ENCODE measurements around the gene SFSWAP.
"Not testable (repeated sequence)": the region's sequence is repeated elsewhere in the genome, so short reads cannot be mapped to it uniquely, and the experiment has no call there.

Gene SFSWAP

DNA sequence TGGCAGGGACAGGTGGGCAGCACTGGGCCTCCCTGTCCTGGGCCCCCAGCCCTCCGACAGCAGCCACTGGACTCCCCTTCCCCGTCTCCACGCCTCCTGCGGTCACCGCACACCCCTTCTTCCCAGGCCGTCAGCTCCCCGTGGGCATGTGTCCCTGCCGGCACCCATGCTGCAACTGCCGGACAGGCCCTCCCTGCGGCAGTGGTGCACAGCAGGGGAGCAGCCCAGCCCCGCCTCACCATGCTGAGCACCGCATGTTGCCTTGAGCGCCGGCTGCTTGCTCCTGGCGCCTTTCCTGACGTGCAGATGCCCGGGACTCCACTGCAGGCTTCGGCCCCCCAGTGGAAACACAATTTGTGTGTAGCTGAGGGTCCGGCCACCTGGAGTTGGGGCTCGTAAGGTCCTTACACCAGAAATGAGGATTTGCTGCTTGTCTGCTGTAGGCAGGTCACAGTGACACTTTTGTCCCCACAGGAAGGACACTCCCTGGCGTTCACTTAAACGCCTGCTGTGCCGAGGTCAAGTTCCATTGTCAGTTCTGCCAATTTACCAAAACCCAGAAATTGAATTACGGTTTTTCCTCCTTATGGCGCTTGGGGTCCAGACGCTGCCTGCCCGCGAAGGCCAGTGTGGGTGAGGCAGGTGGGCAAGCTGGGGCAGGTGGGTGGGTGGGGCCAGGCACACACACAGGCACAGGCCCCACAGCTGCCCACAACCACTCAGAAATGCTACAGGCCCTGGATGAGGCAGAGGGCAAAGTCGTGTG lies 89.1 kb downstream of the SFSWAP start:
- FAIRE-seq (no peak), DNase-seq (ENCODE audit: extremely low spot score, insufficient read length, low read depth) (no peak)

DNA sequence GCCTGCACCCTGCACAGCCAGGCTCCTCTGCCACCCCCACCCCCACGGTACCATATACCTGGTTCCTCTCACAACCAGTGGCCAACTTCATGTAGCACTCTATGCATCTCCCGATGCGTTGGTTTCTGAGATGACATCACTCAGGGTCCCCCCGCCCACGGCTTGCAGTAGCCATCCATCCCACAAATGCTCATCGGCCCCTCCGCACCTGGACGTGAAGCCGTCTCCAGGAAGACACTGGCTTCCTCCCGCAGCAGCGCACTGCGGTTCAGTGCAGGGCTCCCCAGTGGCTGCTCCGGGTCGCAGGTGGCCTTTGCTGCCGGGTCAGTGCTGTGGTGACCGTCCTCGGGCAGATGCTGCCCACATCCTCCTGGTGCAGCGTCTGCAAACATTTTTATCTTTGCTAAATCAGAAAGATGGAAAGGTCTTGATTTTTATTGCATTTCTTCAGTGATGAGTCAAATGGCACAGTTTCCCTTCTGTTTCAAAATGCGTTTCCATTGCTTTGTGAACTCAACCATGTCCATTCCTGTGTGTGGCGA lies 89.8 kb downstream of the SFSWAP start:
- DNase-seq (ENCODE audit: extremely low spot score, insufficient read length, low read depth) (no peak), FAIRE-seq (no peak)

DNA sequence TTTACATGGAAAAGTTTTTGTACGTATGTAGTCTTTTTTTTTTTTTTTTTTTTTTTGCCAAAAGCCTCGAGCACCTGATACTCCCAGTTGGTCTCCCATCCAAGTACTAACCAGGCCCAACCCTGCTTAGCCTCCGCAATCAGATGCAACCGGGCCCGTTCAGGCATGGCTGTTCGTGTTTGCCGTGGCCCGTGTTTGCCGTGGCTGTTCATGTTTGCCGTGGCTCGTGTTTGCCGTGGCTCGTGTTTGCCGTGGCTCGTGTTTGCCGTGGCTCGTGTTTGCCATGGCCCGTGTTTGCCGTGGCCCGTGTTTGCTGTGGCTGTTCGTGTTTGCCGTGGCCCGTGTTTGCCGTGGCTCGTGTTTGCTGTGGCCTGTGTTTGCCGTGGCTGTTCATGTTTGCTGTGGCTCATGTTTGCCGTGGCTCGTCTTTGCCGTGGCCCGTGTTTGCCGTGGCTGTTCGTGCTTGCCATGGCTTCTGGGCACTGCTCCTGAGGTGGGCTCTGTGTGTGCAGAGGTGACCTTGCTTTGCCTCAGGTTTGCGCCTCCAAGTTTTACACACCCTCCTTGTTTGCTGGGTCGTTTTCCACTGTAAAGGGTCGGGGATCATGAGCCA lies 90.5 kb downstream of the SFSWAP start:
- FAIRE-seq (no peak), DNase-seq (ENCODE audit: extremely low spot score, insufficient read length, low read depth) (no peak)

DNA sequence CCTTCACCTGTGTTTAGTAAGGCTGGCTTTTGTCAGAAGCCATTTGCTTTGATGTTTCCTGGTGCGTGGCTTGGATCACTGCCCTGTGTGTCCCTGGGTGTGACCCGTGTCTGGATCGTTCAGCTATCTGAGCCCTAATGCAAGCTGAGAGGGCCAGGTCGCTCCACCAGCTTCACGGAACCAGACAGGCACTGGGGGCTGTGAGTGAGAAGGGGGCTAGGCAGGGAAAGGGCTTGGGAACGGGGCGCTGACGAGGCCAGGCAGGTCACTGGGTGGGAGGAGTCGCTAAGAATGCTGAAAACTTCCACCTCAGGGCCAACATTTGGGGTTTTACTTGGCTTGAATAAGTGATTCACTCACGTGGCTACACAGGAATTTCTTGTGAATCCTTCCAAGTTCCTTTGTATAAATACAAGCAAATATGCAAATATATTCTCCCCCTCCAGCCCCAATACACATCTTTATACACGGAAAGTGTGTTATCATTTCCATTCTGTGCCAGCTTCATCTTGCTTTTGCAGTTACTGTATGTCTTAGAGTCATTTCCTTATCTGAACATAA lies 93.2 kb downstream of the SFSWAP start:
- no peak for DNase-seq (ENCODE audit: extremely low spot score, insufficient read length, low read depth)

DNA sequence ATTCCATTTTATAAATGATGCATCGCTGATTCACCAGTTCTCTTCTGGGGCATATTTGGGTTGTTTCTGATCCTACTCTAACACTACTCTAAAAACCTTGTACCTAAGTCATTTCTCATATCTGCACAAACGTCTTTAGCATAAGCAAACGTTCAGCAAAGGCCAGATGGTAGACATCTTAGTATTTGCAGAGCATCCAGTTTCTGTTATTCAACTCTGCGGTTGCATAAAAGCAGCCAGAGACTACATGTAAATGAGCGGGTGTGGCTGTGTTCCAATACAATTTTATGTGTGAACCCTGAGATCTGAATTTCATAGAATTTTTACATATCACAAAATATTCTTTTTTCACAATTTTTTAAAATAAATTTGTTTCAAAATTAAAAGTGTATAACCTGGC lies 94.5 kb downstream of the SFSWAP start:
- no peak for FAIRE-seq

More for the DNA sequence above, 93.2 kb downstream of the SFSWAP start:
- no peak for FAIRE-seq

DNA sequence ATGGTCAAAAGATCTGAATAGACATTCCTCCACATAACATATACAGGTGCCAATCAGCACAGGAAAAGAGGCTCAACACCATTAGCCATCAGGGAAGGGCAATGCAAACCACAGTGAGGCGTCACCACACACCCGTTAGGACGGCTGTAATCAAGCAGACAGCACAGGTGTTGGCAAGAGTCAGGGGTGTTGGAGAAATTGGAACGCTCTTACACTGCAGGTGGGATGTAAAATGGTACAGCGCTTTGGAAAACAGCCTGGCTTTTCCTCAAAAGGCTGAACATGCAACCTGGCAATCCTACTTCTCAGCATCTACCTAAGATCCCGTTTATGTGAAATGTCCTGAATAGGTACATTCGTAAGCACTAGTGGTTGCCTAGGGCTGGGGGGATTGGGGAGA lies 95.8 kb downstream of the SFSWAP start:
- FAIRE-seq: no peak

More for the DNA sequence above, 94.5 kb downstream of the SFSWAP start:
- no peak for DNase-seq (ENCODE audit: extremely low spot score, insufficient read length, low read depth)

DNA sequence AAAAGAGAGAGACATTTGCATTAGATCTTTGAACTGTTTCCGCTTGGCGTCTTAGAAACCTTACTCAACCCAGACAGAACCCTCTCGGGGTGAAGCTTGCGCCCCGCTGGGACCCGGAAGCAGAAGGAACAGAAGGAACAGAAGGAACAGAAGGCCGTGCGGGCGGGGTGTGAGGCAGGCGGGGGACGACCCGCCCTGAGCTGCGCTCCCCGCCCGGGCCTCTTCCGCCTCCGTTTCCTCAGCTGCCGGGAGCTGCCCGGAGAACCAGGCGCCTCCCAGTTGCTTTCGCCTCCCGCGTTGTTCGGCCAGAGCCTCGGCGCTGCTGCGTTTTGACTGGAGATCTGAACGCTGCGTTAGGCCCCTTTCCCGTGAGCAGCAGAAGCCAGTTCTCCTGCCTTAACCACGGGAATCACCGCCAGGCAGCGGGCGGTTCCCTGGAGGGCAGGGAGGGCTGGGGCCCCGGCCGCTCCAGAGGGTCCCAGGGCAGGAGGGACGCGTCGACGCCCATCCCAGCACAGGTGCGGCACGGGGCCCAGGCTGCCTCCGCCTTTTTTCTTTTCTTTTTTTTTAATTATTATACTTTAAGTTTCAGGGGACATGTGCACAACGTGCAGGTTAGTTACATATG lies 98.0 kb downstream of the SFSWAP start:
- no peak for FAIRE-seq
- peak; percentile 22 for DNase-seq (ENCODE audit: extremely low spot score, insufficient read length, low read depth)

More for the DNA sequence above, 95.8 kb downstream of the SFSWAP start:
- no peak for DNase-seq (ENCODE audit: extremely low spot score, insufficient read length, low read depth)

DNA sequence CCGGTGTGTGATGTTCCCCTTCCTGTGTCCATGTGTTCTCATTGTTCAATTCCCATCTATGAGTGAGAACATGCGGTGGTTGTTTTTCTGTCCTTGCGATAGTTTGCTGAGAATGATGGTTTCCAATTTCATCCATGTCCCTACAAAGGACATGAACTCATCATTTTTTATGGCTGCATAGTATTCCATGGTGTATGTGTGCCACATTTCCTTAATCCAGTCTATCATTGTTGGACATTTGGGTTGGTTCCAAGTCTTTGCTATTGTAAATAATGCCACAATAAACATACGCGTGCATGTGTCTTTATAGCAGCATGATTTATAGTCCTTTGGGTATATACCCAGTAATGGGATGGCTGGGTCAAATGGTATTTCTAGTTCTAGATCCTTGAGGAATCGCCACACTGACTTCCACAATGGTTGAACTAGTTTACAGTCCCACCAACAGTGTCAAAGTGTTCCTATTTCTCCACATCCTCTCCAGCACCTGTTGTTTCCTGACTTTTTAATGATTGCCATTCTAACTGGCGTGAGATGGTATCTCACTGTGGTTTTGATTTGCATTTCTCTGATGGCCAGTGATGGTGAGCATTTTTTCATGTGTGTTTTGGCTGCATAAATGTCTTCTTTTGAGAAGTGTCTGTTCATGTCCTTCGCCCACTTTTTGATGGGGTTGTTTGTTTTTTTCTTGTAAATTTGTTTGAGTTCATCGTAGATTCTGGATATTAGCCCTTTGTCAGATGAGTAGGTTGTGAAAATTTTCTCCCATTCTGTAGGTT lies 98.8 kb downstream of the SFSWAP start:
- not testable (repeated sequence) for FAIRE-seq; DNase-seq (ENCODE audit: extremely low spot score, insufficient read length, low read depth)

DNA sequence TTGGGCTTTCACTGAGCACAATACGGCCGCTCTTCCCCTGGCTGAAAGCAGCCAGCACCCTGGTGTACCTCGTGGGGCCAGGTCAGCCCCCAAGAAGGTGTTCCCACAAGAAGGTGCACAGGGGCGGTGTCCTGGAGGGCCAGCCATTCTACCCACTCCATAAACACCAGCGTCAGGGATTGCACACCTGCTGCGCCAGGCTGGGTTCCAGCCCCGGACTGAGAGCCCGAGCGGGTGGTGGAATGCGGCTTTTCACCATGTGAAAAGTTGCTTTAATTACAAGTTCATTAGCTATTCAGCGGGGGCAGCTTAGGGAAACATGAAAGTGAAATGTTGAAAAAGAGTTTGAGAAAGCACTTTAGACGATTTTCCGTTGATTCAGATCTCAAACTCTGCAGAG lies 99.8 kb downstream of the SFSWAP start:
- DNase-seq (ENCODE audit: extremely low spot score, insufficient read length, low read depth) (no peak), FAIRE-seq (no peak)

DNA sequence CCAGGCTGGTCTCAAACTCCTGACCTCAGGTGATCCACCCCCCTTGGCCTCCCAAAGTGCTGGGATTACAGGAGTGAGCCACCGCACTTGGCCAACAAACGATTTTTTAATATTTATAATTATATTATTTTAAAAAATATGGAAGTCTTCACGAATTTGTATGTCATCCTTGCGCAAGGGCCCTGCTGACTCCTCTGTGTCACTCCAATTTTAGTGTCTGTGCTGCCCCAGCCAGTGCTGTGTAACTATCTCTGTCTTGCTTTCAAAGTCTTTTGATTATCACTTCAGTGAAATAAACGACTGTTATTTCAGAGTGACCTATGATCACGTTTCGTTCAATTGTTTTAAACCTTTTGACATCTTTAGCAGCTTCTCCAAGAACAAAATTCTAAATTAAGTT lies 104.2 kb downstream of the SFSWAP start:
- DNase-seq (ENCODE audit: extremely low spot score, insufficient read length, low read depth) (no peak), FAIRE-seq (no peak)

DNA sequence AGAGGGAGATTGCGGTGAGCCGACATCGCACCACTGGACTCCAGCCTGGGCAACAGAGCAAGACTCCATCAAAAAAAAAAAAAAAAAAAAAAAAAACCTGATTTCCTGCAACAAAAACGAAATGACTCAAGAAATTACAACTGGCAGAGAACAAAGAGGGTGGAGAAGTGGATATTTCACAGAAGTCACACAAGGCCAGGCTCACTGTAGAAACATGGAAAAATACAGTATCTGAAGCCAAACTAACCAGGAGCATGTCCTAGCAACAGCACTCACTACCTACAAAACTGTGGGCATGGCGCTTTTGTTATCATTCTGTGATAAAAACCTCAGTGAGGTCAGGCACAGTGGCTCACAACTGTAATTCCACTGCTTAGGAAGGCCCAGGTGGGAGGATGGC lies 105.6 kb downstream of the SFSWAP start:
- no peak for DNase-seq (ENCODE audit: extremely low spot score, insufficient read length, low read depth)

DNA sequence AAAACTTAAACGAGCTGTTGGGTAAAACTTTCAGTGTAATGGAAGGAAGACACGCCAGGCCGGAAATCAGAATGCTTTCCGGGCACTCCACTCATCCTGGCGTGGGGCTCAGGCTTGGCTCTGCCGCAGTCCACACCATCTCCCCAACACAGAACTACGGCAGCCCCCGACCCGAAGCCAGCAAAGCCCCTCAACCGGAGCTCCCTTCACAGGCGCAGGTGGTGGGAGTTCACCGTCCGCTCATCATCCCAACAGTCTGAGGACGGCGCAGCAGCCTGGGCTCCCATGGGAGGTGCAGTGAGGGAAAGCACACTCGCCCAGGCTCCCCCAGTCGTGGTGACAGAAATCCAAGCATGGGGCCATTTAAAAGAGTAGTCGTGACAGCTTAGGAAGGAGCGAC lies 106.4 kb downstream of the SFSWAP start:
- DNase-seq (ENCODE audit: extremely low spot score, insufficient read length, low read depth) (no peak), FAIRE-seq (no peak)

More for the DNA sequence above, 105.6 kb downstream of the SFSWAP start:
- no peak for FAIRE-seq

DNA sequence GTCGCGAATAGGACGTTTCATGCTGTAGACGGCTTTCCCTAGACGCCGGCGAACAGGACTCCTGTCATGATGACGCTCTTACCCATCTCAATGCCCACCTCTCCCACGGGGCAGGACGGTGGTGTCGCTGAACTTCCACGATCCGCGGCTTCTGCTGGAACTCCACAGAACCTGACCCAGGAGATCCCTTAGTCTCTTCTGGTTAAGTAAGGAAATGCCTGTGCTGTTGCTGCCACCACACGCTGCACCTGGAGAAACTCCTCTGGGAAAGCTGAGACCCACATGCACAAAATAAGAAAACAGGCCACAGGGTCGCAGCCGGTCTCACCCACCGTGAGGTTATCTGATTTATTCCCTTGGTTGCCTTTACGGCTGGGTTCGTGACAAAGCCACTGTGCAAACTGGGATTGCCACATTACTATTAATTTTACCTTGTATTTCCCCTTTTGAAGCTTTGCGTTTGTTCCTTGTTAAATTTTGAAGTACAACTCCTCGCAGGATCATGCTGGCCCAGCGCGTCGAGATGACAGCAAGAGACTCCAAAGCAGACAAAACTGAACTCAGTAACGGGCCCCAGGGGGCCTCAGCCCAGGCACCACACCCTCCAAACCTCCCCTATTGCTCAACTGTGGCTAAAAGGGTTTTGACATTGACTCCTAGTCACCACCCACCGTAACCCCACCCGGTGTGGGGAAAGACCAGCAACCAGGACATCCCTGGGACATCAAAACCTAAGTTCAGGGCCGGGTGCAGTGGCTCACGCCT lies 108.1 kb downstream of the SFSWAP start:
- FAIRE-seq (no peak), DNase-seq (ENCODE audit: extremely low spot score, insufficient read length, low read depth) (no peak)

DNA sequence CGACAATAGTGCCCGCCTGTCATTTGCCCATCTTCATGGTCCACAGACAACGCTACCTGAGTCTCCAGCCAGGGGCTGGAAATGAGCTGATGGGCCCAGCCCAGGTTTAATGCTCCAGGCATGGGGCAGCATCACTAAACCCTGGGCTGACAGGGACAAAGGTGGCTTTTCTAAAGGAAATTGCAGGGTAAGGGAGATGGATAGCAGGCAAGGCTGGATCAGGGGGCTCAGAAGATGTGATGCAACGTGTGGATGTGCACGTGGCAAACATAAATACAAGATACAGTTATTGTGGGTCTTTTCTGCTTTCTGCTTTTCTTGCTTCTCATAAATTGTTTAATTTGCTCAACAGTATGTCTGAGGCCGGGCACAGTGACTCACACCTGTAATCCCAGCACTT lies 113.6 kb downstream of the SFSWAP start:
- no peak for DNase-seq (ENCODE audit: extremely low spot score, insufficient read length, low read depth)
- FAIRE-seq: no peak

DNA sequence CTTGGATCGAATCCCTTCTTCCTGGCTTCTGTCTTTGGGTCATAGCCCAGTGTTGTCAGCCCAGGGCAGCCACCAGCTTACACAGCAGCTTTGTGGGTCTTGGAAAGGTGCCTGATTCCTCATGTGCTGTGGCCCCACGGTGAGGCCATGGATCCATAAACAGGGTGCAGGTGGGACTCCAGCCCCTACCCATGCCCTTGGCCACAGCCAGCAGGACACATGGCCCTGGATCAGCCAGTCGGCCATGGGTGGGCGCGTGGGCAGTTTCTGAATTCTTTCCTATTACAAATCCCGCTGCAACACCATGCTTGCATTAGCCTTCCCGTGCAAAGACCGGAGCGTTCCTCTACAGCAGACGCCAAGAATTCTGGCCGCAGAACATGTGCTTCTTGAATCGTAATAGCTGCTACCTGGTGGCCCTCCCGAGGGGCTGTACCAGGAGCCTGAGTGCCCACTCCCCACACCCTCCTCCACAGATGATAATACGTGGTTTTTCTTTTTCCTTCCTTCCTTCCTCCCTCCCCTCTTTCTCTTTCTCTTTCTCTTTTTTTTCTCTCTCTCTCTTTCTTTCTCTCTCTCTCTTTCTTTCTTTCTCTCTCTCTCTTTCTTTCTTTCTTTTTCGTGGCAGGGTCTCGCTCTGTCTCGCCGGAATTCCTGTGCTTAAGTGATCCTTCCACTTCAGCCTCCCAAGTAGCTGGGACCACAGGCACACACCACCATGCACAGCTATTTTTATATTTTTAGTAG lies 114.4 kb downstream of the SFSWAP start:
- FAIRE-seq: no peak

DNA sequence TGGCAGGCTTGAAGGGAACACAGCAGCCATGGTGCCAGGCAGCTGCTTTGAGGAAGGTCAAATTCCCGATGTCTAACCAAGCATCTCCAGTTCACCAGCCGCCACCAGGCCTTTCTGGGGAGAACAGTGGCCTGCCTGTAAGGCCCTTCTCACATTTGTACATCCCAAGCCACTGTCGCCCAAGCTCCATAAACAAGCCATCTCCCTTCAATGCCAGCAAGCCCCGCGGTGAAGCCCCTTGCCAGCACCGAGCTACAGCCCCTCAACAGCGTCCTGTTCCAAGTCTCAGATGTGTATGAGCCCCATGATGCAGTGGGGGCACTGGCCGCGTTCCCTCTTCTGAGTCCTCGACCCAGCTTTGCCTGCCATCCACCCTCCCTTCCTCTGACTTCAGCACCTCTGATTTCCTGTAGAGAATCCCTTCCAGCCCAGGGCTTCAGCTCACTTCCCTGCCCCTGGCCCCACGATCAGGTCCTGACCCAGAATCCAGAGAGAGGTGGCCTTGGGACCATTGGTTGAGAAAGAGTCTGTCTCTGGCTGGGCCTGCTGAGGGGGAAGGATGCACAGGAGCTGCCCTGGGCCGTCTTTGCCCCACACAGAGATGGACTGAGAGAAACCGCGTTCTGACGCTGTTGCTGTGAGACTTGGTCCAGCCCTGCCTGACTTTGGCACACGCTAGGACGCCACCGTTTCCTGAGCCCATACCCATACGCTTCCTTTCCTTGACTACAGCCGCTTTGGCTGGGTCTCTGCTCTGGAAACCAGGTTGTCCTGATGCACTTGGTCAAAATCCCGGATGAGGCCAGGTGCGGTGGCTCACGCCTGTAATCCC lies 115.4 kb downstream of the SFSWAP start:
- no peak for FAIRE-seq
- no peak for DNase-seq (ENCODE audit: extremely low spot score, insufficient read length, low read depth)

More for the DNA sequence above, 114.4 kb downstream of the SFSWAP start:
- DNase-seq (ENCODE audit: extremely low spot score, insufficient read length, low read depth): no peak

DNA sequence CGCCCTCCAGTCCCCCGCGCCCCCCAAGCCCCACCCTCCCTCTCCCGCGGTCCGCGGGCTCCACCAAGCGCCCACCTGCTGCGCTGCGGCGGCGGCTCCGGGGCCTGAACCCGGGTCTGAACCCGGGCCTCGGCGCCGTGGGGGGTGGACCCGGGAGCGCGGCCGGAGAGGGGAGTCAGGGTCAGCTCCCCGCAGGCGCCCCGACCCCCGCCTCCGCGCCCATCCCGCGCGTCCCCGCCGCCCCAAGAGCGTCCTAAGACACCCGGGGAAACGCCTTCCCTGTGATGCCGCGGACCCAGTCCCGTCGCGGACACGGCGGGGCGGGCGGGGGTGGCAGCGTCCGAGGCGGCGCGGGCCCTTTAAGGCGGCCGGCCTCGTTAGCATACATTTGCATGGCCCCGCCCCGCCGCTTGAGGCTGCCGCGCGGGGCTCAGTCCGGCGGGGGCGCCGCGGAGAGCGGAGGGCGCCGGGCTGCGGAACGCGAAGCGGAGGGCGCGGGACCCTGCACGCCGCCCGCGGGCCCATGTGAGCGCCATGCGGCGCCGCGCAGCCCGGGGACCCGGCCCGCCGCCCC lies 117.2 kb downstream of the SFSWAP start, which contains the start of gene MMP17:
Gene MMP17 (plus strand): TSS at position 433 of the 574 bp plus-strand sequence. CDS start 102 bp downstream, at position 535.
- FAIRE-seq: no peak
- peak; percentile 35 for DNase-seq (ENCODE audit: extremely low spot score, insufficient read length, low read depth)

Data from GM18507 (cell line).